GM23248 (cell line): ENCODE results near the gene TRIM14. TPM values are rescaled to one million over a fixed set of nuclear protein-coding genes. Genes with fewer than 3 reads are reported as not detected.
"Not testable (repeated sequence)": the region's sequence is repeated elsewhere in the genome, so short reads cannot be mapped to it uniquely, and the experiment has no call there.

Experiments used
- DNase-seq: peaks from one replicate; pipeline ENCODE4 v3.0.0-alpha.2; 2015
- H2AFZ ChIP-seq: fragments of 200-600 bp; sonication (generic); 2 replicates; pipeline ENCODE4 v1.6.1; 2016; ENCODE audit warnings: antibody characterized with exemption
- H3F3A ChIP-seq: fragments of 200-600 bp; sonication (generic); 2 replicates; pipeline ENCODE4 v1.6.1; 2016; ENCODE audit warnings: mild to moderate bottlenecking, antibody characterized with exemption, mixed run types; ENCODE audit not compliant: insufficient read depth
- H3K27ac ChIP-seq: fragments of 200-600 bp; sonication (generic); 2 replicates; pipeline ENCODE4 v1.5.1; 2016; ENCODE audit warnings: mild to moderate bottlenecking
- H3K27me3 ChIP-seq: fragments of 200-600 bp; sonication (generic); replicated peaks from 2 replicates; pipeline ENCODE4 v1.6.1; 2016; ENCODE audit warnings: mild to moderate bottlenecking; ENCODE audit not compliant: insufficient read depth
- H3K36me3 ChIP-seq: fragments of 200-600 bp; sonication (generic); 2 replicates; pipeline ENCODE4 v1.6.1; 2016; ENCODE audit warnings: low read depth, mild to moderate bottlenecking
- H3K4me1 ChIP-seq: fragments of 200-600 bp; sonication (generic); 2 replicates; pipeline ENCODE4 v1.6.1; 2016; ENCODE audit warnings: mild to moderate bottlenecking; ENCODE audit not compliant: insufficient read depth
- H3K4me2 ChIP-seq: fragments of 200-600 bp; sonication (generic); one replicate; pipeline ENCODE4 v1.6.1; 2016; ENCODE audit warnings: mild to moderate bottlenecking; ENCODE audit not compliant: unreplicated experiment
- H3K4me3 ChIP-seq: fragments of 200-600 bp; sonication (generic); 2 replicates; pipeline ENCODE4 v1.5.1; 2016; ENCODE audit warnings: mild to moderate bottlenecking
- H3K79me2 ChIP-seq: fragments of 200-600 bp; sonication (generic); 2 replicates; pipeline ENCODE4 v1.6.1; 2016; ENCODE audit warnings: mild to moderate bottlenecking; ENCODE audit not compliant: insufficient read depth
- H3K9ac ChIP-seq: fragments of 200-600 bp; sonication (generic); 2 replicates; pipeline ENCODE4 v1.6.1; 2016; ENCODE audit warnings: mild to moderate bottlenecking
- H3K9me2 ChIP-seq: fragments of 200-600 bp; sonication (generic); 2 replicates; pipeline ENCODE4 v1.6.1; 2016; ENCODE audit warnings: mixed run types, mild to moderate bottlenecking, moderate library complexity; ENCODE audit not compliant: insufficient read depth
- H3K9me3 ChIP-seq: fragments of 200-600 bp; sonication (generic); one replicate; pipeline ENCODE4 v1.6.1; 2017; ENCODE audit warnings: low read depth
- H4K20me1 ChIP-seq: fragments of 200-600 bp; sonication (generic); 2 replicates; pipeline ENCODE4 v1.6.0; 2016; ENCODE audit not compliant: insufficient read depth
- EZH2 ChIP-seq: fragments of 200-600 bp; sonication (generic); IDR thresholded peaks from 2 replicates; pipeline ENCODE4 v1.6.1; 2018; ENCODE audit warnings: antibody characterized with exemption, mild to moderate bottlenecking; ENCODE audit not compliant: insufficient read depth, poor library complexity, severe bottlenecking
- EZH2phosphoT487 ChIP-seq: fragments of 200-600 bp; sonication (generic); IDR thresholded peaks from 2 replicates; pipeline ENCODE4 v1.6.1; 2018; ENCODE audit warnings: antibody characterized with exemption, moderate library complexity, mild to moderate bottlenecking, low read depth; ENCODE audit not compliant: insufficient read depth
- WGBS, 2 experiments: methylation state at CpG; one replicate each; pipeline ENCODE4 v1.1.6; 2015 to 2017; ENCODE audit warnings: low lambda C conversion rate in 2 of 2, low coverage in 1 of 2; ENCODE audit errors: missing lambda C conversion rate in 2 of 2; 5-methylcytosine and 5-hydroxymethylcytosine counted together
- in situ Hi-C: fragments of 300-500 bp; cut with MboI; formaldehyde crosslinking; loops from 2 replicates; pipeline ENCODE4 v1.15.0; 2020
- polyA plus RNA-seq: library from polyadenylated mRNA; unstranded; fragments of >200 nt; fragmentation: Nextera tagmentation; extraction: Ambion mirVana; gene quantifications from 2 replicates; pipeline ENCODE4 v1.2.1, GENCODE V29; 2016
- total RNA-seq: library from RNA; depleted of rRNA; stranded (reverse); fragments of >200 nt; shearing (Covaris generic); gene quantifications from 2 replicates; pipeline ENCODE4 v1.2.3, GENCODE V29; 2014

TRIM14 gene
- total and polyA plus RNA-seq, 2 experiments from 2014 or later, result 6.4 to 7.8 TPM

- Histone ChIP-seq H3K9me3 (no peaks in the 10 kb centered on the region), H3K9ac (no peak overlapping the region), H3K4me1 (no peaks in the 10 kb centered on the region), H3K27ac (no peak overlapping the region), H2AFZ (no peak overlapping the region), H3K36me3 (no peaks in the 10 kb centered on the region), H3K27me3 (no peaks in the 10 kb centered on the region), H3K4me3 (no peak overlapping the region), H3K9me2 (no peaks in the 10 kb centered on the region), H4K20me1 (no peaks in the 10 kb centered on the region), H3K4me2 (no peak overlapping the region), H3K79me2 (no peaks in the 10 kb centered on the region), H3F3A (no peaks in the 10 kb centered on the region)
- TF ChIP-seq EZH2, result no peak
- no peak for TF ChIP-seq EZH2phosphoT487
- in situ Hi-C loops, result no loop called here
- peak; percentile 58 for DNase-seq
- 11 to 17% methylated on average over 3 of the region's 3 CpGs for WGBS, 2 experiments
Measured at GRCh38 chr9:98121058-98121457, 2.0 kb upstream of the TRIM14 start.

GRCh38 chr9:98120476-98120875 lies 1.5 kb upstream of the TRIM14 start:
- 70 to 76% methylated on average over 3 of the region's 3 CpGs for WGBS, 2 experiments
- H3K9ac ChIP-seq, result no peak overlapping the region
- H3K4me1 ChIP-seq, result no peaks in the 10 kb centered on the region
- H3K9me2 ChIP-seq, result no peaks in the 10 kb centered on the region
- no peaks in the 10 kb centered on the region for H3K36me3 ChIP-seq
- H3K9me3 ChIP-seq, result no peaks in the 10 kb centered on the region
- no peak overlapping the region for H3K4me2 ChIP-seq
- H4K20me1 ChIP-seq, result no peaks in the 10 kb centered on the region
- TF ChIP-seq EZH2phosphoT487, result no peak
- no peak for TF ChIP-seq EZH2
- no peak for DNase-seq
- H2AFZ ChIP-seq, result no peak overlapping the region
- no peaks in the 10 kb centered on the region for H3K79me2 ChIP-seq
- no peak overlapping the region for H3K27ac ChIP-seq
- no peaks in the 10 kb centered on the region for H3K27me3 ChIP-seq
- no peak overlapping the region for H3K4me3 ChIP-seq
- in situ Hi-C loops, result no loop called here
- no peaks in the 10 kb centered on the region for H3F3A ChIP-seq

DNA sequence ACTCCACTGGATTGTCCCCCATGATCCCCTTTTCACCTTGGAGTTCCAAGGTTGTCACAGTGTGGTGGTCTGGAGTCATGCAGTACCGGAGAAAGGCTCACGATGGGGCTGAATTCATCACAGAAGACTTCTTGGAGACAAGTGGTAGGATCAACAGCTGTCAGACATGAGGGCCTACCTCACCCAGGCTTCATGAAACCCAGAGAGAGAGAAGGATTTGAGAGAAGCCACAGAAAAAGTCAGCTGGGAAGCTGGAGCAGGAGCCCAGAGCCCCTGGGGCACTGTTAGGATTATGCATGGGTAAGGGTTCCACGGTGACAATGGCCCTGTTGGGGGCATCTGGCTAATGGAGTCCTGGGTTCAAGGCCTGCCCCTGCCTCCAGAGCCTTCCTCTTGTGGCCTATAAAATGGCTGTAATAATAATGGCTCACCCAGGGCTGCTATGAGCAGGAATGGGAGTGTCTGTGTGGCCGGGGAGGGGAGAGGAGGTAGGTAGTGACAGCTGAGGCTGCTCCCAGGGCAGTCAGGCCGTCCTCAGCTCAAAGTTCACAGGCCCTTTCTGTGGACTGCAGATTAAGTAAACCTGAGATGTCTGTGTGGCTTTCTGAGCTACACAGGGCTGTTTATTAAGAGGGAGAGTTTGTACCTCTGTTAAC lies 910 bp downstream of the TRIM14 start:
- 80 to 85% methylated on average over 5 of the region's 5 CpGs for WGBS, 2 experiments
- in situ Hi-C loops, result no loop called here
- peak overlapping the region; percentile 96 for H2AFZ ChIP-seq
- H3K4me1 ChIP-seq, result no peaks in the 10 kb centered on the region
- TF ChIP-seq EZH2 (no peak), EZH2phosphoT487 (no peak)
- peak; percentile 30 for DNase-seq
- H3K27me3 ChIP-seq, result no peaks in the 10 kb centered on the region
- H3K9ac ChIP-seq, result peak overlapping the region; percentile 63; the same call in 1 of the 2 replicates
- no peaks in the 10 kb centered on the region for H3K9me3 ChIP-seq
- H4K20me1 ChIP-seq, result no peaks in the 10 kb centered on the region
- no peaks in the 10 kb centered on the region for H3K9me2 ChIP-seq
- H3K79me2 ChIP-seq, result no peaks in the 10 kb centered on the region
- no peak overlapping the region for H3K27ac ChIP-seq
- no peaks in the 10 kb centered on the region for H3K36me3 ChIP-seq
- H3K4me2 ChIP-seq, result peak overlapping the region; percentile 74
- no peaks in the 10 kb centered on the region for H3F3A ChIP-seq
- peak overlapping the region; percentile 73 for H3K4me3 ChIP-seq

GRCh38 chr9:98117097-98117496 lies 1.9 kb downstream of the TRIM14 start:
- H3K9me2 ChIP-seq, H3K9ac ChIP-seq, H4K20me1 ChIP-seq, H3K4me2 ChIP-seq, DNase-seq, H3F3A ChIP-seq, H3K36me3 ChIP-seq, H3K27me3 ChIP-seq, in situ Hi-C loops, H3K27ac ChIP-seq, H3K9me3 ChIP-seq, H3K4me3 ChIP-seq, H3K4me1 ChIP-seq, H3K79me2 ChIP-seq, H2AFZ ChIP-seq: not testable (repeated sequence)
- WGBS, 2 experiments, result 96 to 97% methylated on average over 6 of the region's 6 CpGs

GRCh38 chr9:98109052-98109451 lies 10.0 kb downstream of the TRIM14 start:
- 59 to 68% methylated on average over 3 of the region's 3 CpGs for WGBS, 2 experiments
- H3K9me3 ChIP-seq, result no peaks in the 10 kb centered on the region
- in situ Hi-C loops, result no loop called here

More at GRCh38 chr9:98109052-98109451, 10.0 kb downstream of the TRIM14 start:
- TF ChIP-seq EZH2phosphoT487, result no peak
- no peak for TF ChIP-seq EZH2
- Histone ChIP-seq H3K4me1 (no peaks in the 10 kb centered on the region), H3K27me3 (no peaks in the 10 kb centered on the region), H3K9me2 (no peaks in the 10 kb centered on the region), H3K36me3 (no peaks in the 10 kb centered on the region), H3K79me2 (no peaks in the 10 kb centered on the region), H3K4me3 (no peak overlapping the region), H3K9ac (no peak overlapping the region), H3F3A (no peaks in the 10 kb centered on the region), H2AFZ (no peak overlapping the region), H3K4me2 (no peak overlapping the region), H3K27ac (no peak overlapping the region), H4K20me1 (no peaks in the 10 kb centered on the region)
- no peak for DNase-seq
